Renal cortex interstitium (tissue), 11 donors: ENCODE data around the gene MEX3D. TPM values are rescaled to one million over a fixed set of nuclear protein-coding genes. Genes with fewer than 3 reads are reported as not detected.
"Not testable (repeated sequence)": the region's sequence is repeated elsewhere in the genome, so short reads cannot be mapped to it uniquely, and the experiment has no call there.

Experiments
- DNase-seq, 11 donors: peaks; one replicate each; pipeline ENCODE4 v3.0.0-alpha.2; 2013; ENCODE audit warnings: low read depth in 9 of 11, low spot score in 4 of 11; ENCODE audit errors: extremely low read depth in 1 of 11
- polyA plus RNA-seq, 3 donors: library from polyadenylated mRNA; unstranded; fragments of 120-200 nt; gene quantifications; one replicate each; pipeline ENCODE4 v1.2.1, GENCODE V29; 2013; ENCODE audit not compliant: insufficient read length in 3 of 3

The MEX3D gene
- polyA plus RNA-seq, 3 donors = 19.3 to 33.9 (median 28.2) TPM

DNA sequence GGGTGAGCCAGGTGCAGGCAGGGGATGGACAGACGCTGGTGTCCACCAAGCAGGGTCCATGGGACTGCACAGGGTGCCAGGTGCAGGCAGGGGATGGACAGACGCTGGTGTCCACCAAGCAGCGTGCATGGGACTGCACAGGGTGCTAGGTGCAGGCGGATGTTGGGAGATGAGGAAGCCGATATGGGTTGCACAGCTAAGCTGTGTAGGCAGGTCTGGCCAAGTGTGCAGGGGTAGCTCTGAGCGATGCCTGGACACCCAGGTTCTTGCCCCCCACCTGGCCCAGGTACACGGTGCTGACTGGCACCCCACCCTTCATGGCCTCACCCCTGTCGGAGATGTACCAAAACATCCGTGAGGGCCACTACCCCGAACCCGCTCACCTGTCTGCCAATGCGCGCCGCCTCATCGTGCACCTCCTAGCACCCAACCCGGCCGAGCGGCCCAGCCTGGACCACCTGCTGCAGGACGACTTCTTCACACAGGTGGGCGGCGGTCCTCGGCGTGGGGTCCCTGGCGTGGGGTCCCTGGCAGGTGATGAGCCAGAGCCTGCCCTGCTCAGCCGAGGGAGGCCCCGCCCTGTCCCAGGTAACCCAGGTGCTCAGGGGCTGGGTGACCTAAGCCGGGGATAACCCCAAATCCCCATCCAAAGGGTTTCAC lies 40.3 kb downstream of the MEX3D start:
- no peak for DNase-seq

DNA sequence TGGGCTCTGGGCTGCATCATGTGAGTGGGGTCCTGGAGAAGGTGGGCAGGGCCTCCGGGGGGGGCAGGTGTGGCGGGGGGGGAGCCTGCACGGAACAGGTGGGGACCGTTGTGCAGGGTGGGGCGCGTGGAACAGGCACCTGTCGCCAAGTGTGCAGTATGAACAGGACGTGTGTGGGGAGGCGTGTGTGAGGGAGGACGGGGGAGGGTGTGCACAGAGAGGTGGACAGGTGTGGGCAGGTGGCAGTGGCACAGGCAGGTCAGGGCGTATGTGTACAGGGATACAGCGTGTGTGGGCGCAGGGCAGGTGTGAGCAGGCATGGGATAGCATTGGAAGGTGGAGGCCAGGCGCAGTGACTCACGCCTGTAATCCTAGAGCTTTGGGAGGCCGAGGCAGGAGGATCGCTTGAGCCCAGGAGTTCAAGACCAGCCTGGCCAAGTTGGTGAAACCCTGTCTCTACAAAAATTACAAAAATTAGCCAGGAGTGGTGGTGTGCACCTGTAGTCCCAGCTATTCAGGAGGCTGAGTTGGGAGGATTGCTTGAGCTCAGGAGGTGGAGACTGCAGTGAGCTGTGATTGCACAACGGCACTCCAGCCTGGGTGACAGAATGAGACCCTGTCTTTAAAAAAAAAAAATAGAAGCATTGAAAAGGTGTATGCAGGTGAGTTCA lies 41.0 kb downstream of the MEX3D start:
- no peak for DNase-seq

DNA sequence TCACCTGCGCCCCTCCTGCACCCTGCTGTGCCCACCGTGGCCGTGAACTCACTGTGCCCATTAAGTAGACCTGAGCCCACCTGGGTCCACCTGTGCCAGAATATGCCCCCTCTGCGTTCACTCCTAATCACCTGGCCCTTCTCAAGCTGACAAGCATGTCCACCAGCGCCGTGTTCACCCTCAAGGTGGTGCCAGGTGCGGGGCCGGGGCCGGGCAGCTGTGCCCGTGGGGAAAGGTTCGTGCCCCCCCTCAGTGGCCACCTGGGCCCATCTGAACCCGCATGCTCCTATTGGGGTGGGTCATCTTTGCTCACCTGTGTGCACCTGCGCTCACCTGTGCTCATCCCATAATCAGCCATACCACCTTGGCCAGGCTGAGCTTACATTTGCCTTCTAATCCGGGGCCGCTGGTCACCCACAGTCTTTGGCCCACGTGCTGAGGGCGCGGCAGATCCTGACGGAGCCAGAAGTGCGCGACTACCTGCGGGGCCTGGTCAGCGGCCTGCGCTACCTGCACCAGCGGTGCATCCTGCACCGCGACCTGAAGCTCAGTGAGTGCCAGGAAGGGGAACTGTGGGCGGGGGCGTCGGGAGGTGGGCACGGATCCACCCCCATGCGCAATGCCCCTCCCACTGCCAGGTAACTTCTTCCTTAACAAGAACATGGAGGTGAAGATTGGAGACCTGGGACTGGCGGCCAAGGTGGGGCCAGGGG lies 41.9 kb downstream of the MEX3D start:
- DNase-seq = no peak

DNA sequence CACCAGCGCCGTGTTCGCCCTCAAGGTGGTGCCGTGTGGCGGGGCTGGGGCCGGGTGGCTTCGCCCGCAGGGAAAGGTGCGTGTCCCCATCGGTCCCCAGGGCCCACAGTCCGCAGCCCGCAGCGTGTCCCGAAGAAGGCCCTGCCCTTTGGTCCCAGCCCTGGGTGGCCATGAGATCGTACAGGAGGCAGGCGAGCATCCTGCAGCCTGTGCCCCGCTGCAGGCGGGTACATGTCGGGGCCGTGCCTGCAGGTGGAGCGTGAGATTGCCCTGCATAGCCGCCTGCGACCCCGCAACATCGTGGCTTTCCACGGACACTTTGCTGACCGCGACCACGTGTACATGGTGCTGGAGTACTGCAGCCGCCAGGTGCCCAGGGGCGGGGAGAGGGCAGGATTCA lies 42.8 kb downstream of the MEX3D start:
- DNase-seq = no peak

DNA sequence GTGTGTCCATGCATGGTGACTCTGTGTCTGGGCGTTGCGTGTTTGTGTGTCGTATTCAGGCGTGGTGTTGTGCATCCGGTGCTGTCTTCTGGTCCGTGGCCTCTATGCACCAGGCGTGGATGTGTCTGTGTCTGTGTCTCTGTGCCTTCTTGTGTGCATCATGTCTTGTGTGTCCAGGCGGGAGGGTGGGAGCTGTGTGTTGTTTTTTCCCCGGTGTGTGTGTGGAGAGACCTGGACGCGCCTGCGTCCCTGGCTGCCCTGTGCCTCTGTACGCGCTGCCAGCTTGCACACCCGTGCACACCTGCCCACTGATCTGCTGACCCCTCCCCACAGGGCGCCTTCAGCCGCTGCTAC lies 43.2 kb downstream of the MEX3D start:
- no peak for DNase-seq

DNA sequence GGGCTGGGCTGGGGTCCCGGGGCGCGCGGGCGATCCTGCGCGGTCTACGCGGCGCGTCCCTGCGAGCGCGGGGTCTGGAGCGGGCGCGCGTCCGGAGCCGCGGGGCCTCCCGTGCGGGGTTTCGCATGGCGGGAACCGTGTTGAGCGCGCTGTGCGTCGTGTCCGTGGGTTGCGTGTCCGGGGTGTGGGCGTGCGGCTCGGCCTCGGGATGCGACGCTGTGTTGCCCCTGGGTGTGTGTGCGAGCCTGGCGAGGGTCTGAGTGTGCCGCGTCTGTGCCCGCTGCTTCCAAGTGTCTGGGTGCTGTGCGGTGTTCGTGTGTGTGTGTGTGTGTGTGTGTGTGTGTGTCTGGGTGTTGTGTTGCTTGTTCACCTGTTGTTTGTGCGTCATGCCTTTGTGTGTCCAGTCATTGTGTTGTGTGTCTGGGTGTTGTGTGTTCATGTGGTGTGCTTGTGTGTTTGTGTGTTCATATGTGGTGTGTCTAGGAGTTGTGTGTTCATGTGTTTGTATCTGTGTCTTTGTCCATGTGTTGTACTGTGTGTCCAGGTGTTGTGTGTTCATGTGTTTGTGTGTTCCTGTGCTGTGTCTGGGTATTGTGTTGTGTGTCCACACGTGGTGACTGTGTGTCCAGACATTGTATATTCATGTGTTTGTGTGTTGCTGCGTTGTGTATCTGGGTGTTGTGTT lies 43.7 kb downstream of the MEX3D start:
- no peak for DNase-seq

DNA sequence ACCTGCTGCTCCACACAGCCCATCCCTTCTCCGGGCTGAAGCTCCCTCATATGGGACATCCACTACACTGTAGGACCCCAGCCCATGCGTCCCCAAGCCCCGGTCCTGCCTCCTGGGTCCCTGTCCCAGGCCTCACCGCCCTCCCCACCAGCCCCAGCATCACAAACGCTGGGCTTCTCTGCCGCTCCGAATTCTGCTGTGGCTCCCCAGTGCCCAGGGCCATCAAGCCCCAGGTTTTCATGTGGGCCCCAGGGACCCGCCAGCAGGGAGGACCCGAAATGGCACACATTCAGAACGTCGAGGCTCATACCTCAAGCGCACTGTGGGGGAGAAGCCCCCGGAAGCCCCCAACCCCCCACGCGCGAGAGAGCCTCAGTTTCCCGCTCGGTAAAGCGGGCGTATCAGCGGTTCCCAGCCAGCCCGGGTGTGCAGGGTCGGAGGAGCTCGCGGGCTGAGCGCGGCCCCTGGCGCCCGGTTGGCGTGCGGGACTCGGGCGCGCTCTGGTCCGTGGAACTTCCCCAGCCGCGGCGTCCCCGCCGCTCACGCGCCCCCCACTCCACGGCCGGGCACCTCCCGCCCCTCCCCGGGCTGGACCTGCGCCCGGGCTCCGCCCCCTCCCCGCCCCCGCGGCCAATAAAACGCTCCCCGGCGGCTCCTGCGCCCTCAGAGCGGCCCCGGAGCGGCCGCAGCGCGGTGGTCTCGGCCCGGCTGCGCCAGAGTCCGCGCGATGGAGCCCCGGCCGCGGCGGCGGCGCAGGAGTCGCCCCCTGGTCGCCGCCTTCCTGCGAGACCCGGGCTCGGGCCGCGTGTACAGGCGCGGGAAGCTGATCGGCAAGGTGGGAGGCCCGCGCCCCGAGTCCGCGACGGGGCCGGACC lies 44.5 kb downstream of the MEX3D start, which contains the start of gene PLK5:
PLK5 (plus strand) TSS at position 666 of the 875 bp plus-strand sequence. CDS start 2,920 bp downstream, outside the sequence.
- DNase-seq = no peak

DNA sequence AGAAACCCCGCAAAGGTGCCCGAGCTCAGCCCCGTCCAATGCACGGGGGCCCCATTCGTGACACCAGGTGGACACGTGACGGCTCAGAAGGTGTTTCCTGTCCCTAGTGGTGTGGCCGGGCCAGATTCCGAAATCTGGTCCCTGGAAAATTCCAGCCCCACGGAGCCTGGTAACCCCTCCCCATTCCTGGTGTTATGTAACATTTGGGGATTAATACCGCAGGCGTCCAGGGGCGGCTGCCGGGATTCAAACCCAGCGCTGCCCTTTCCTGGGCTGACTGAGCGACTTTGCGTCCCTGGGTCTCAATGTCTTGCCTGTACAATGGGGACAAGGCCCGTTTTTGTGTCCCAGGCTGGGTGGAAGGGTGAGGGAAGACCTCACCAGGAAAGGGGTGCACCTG lies 45.3 kb downstream of the MEX3D start:
- no peak for DNase-seq

DNA sequence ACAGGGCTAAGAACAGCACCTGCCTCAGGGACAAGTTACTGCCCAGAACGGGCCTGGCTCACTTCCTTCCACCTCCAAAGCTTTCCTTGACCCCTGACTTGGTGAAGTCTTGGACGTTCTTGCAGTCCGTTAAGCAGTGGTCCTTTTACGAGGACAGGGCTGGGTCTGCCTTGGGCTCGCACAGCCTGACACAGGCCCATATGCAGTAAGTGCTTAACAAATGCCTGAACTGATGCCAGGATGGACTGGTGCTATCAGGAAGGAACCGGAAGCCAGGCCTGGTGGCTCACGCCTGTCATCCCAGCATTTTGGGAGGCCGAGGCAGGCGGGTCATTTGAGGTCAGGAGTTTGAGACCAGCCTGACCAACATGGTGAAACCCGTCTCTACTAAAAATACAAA lies 46.1 kb downstream of the MEX3D start:
- no peak for DNase-seq

DNA sequence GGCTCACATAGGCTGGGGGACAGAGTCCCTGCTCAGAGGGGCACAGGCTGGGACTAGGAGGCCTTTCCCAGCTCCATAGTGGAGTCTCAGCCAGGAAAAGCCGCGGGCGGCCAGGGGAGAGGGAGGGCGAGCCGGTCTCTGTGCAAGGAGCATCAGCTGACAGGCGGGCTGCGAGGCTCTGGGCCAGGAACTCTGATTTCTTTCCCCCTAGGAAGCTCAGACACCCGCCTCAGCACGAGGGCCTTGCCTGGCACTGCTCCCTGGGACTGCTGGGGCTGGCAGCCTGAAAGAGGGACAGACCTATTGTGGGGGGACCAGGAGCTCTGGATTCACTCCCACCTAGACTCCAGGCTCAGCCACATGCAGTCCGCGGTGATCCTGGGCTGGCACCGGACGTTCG lies 46.5 kb downstream of the MEX3D start:
- no peak for DNase-seq

DNA sequence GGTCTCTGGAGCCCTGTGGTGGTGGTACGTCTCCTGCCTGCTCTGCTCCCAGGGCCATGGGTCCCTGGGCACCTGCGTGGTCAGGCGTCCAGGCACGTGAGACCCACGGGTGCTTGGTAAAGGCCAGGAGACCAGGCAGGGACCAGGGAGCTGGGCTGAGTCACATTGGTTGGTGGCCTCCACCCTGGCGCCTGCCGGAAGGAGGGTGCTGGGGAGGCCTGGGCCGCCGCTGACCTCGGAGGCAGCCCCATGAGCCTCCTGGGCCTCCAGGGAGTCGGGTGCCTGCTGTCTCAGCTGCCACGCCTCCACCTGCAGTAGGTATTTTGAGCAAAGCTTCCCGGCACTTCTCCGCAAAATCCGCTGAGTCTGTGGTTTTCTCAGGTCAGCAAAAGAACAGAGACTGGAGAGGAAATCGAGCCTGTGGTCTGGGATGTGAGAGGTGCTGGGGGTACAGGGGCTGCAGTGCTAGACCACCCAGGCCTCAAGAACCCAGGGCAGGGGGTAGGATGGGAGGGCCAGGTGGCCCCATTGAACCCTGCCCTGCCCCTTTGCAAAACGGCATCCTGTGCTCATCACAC lies 47.8 kb downstream of the MEX3D start:
- DNase-seq = no peak

DNA sequence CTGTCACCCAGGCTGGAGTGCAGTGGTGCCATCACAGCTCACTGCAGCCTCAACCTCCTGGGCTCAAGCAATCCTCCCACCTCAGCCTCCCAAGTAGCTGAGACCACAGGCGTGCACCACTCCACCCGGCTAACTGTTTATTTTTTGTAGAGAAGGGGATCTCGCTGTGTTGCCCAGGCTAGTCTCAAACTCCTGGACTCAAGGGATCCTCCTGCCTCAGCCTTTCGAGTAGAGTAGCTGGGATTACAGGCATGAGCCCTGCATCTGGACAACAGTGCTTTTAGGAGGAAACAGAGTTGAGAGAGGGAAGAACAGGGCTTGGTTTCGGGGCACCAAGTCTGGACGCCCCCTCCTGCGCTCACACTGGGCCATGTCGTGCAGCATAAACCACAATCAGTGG lies 48.3 kb downstream of the MEX3D start:
- DNase-seq = not testable (repeated sequence)

DNA sequence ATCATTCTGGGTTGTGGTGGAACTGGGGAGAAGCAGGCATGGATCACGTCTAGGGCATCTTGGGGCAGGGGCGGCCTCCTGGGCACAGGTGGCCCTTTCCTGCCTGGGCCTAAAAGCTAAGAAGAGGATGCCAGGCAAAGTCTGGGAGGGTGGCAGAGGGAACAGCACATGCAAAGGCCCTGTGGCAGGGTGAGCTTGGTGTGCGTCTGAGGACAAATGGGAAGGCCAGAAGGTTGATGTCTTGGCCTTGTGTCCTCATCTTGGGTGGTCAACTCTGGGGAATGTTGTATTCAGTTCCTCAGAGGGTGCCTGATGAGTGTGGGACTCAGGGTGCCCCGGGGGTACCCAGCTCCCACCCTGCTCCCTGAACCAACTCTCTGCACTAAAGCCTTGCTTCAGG lies 49.7 kb downstream of the MEX3D start:
- DNase-seq = no peak

DNA sequence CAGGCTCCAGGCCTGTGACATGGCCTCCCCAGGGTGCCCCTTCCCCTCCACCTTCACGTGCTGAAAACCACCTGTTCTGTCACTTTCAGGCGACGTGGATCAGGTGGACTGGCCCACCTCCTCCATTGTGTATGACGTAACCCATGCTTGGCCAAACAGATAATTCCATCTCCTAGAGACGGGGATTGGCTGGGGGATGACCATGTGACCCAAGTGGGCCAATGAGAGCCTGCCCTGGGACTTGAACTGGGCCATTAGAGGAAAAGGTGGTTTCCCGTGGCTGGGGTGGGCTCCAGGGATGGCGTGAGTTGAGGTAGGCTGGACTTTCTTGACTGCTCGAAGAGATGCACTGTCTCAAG lies 51.8 kb downstream of the MEX3D start:
- DNase-seq = no peak

DNA sequence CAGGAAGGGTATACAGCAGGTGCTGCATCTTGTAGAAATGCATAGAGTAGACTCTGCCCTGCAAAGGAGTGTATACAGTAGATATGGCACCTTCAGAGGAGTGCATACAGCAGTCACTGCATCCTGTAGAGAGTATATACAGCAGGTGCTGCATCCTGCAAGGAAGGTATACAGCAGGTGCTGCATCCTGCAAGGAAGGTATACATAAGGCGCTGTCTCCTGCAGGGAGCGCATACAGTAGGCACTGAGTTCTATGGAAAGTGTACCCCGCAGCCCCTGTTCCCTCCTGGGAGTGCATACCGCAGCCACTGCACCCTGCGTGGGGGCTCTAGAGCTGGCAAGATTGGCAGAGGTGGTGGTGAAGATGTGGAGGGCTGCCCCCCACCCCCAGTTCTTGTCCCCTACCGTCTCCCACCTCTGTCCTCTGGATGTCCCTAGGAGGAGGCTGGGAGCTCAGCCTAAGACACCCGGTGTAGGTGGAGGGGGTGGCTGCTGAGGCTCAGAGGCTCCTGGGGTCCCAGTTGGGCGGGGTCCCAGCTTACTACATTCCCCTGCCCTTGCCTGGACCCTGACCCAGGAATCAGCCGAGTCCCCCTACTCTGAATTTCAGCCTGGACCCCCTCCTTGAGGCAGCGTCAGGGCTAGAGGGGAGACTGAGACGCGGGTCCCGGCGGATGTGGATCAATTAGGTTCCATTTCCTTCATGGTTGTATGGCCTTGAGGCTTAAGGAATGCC lies 53.0 kb downstream of the MEX3D start:
- DNase-seq = no peak

DNA sequence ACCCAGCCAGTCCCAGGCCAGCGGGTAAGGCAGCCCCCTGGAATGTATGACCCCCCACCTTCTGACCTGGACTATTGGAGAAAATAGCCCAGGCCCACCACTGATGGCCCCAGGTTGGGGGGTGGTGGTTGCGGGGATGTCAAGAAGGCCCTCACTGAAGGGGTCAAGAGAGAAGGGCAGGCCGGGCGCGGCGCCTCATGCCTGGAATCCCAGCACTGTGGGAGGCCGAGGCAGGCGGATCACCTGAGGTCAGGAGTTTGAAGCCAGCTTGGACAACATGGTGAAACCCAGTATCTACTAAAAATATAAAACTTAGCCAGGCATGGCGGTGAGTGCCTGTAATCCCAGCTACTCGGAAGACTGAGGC lies 53.8 kb downstream of the MEX3D start:
- no peak for DNase-seq

DNA sequence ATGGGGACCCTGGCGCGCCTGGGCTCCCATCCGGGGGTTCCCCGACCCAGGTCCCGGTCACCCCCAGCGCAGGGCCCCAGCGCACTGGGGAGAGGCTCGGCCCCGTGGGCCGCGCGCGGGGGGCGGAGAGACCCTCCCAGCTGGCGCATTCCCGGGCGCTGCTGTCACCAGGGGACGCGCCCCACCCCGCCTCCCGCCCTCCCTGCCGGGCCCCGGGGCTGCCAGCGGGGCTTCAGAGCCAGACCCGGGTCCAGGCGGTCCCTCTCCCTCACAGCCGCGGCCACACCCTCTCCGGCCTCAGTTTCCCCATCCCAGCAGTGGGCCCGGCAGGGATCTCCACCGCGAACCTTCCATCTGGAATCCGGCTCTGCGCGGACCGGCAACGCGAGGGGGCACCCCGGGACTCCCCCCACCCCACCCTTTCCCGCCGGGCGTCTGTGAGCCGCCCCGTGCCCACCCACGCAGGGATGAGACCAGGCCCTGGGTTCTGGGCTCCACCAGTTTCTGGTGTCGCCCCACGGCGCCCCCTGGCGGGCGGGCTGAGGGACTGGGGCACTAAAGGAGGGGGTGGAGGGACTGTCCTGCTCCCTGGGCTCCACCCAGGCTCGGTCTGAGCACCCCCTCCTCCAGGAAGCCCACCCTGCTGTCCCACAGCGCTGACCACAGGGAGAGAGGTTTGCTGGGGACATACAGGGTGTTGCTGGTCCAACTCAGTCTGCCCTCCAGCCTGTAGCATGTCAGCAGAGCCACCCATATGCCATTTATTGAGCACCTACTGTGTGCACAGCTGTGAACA lies 54.4 kb downstream of the MEX3D start:
- no peak for DNase-seq
